ENCODE results near the gene GMFB.

GRCh38 chr14:54425068-54425467 is 63.7 kb downstream of the GMFB start:
- TF ChIP-seq EZH2 (IDR thresholded peaks at IDR 0.05; ENCODE audit: insufficient read depth, poor library complexity, severe bottlenecking) (no peak), EZH2phosphoT487 (IDR thresholded peaks at IDR 0.05; ENCODE audit: insufficient read depth, low read depth) (no peak)
